A673 (cell line): ENCODE measurements around the gene BEND2.

Experiments used
- CTCF ChIP-seq: fragments of 300-800, 200-600 bp; sonication (generic); conservative IDR thresholded peaks from 2 replicates; pipeline ENCODE4 v1.5.1; 2017; ENCODE audit warnings: low read depth, mild to moderate bottlenecking, antibody characterized with exemption, low read length, moderate library complexity, mixed read lengths
- EZH2 ChIP-seq: fragments of 200-600 bp; sonication (generic); IDR thresholded peaks from 2 replicates; pipeline ENCODE4 v1.6.1; 2017; ENCODE audit warnings: borderline replicate concordance, low read depth, mild to moderate bottlenecking, mixed read lengths, antibody characterized with exemption, low read length; ENCODE audit not compliant: poor library complexity, severe bottlenecking

DNA sequence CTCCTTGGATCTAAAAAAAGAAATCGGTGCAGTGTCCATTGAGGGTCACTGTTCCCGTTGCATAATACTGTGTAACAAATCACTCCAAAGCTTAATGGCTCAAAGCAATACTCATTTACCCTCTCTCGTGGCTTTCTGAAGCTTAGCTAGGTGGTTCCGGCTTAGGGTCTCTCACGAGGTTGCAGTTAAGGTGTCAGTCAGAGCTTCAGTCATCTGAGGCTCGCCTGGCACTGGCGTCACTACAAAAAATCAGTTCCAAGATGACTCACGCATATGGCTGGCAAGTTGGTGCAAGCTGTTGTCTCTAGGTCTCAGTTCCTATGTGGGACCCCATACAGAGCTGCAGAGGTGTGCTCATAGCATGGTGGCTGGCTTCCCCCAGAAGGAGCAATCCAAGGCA lies 91.0 kb downstream of the BEND2 start:
- TF ChIP-seq CTCF (no peak), EZH2 (no peak)
